TTC549 (cell line): ENCODE data around the gene SETD9.

Experiments
- FAIRE-seq: peaks from 2 replicates; lab custom pipeline; 2012; peaks lifted over from hg19 to GRCh38; lab: Jason Lieb, UNC

SETD9 gene

GRCh38 chr5:56938858-56939257, 29.5 kb downstream of the SETD9 start:
- FAIRE-seq, result no peak

GRCh38 chr5:56941981-56942380, 32.6 kb downstream of the SETD9 start:
- no peak for FAIRE-seq

- no peak for FAIRE-seq
Measured at GRCh38 chr5:56947052-56947451, 37.7 kb downstream of the SETD9 start.

GRCh38 chr5:56950626-56951125, 41.3 kb downstream of the SETD9 start:
- FAIRE-seq, result no peak

GRCh38 chr5:56951126-56951945, 41.9 kb downstream of the SETD9 start:
- FAIRE-seq, result no peak

- FAIRE-seq, result no peak
Measured at GRCh38 chr5:56951946-56952691, 42.7 kb downstream of the SETD9 start, which contains the start of gene MIER3. Gene MIER3, minus strand, starts transcription at chr5:56952123. Its CDS starts 21 bp downstream, at chr5:56952102.

GRCh38 chr5:56954262-56954661, 44.9 kb downstream of the SETD9 start:
- no peak for FAIRE-seq

GRCh38 chr5:56958595-56958994, 49.2 kb downstream of the SETD9 start:
- no peak for FAIRE-seq

- no peak for FAIRE-seq
Measured at GRCh38 chr5:56959326-56959725, 49.9 kb downstream of the SETD9 start.

- FAIRE-seq, result no peak
Measured at GRCh38 chr5:56961746-56962145, 52.4 kb downstream of the SETD9 start.

GRCh38 chr5:56962286-56962685, 52.9 kb downstream of the SETD9 start:
- FAIRE-seq, result no peak

GRCh38 chr5:56963246-56963645, 53.9 kb downstream of the SETD9 start:
- FAIRE-seq, result no peak

- FAIRE-seq, result no peak
Measured at GRCh38 chr5:56964173-56964572, 54.8 kb downstream of the SETD9 start.
